Esophagus squamous epithelium (tissue), 5 donors: ENCODE measurements around the gene SOX1. TPM values are rescaled to one million over a fixed set of nuclear protein-coding genes. Genes with fewer than 3 reads are reported as not detected.

ENCODE experiments used
- DNase-seq: peaks from one replicate; lab custom pipeline; 2025; lab: John Stamatoyannopoulos, UW
- H3K27ac ChIP-seq, 4 donors: fragments of 200-600 bp; sonication (generic); one replicate each; pipeline ENCODE4 v1.5.1; 2016 to 2019; ENCODE audit warnings: mild to moderate bottlenecking in 1 of 4
- H3K27me3 ChIP-seq, 4 donors: fragments of 200-600 bp; sonication (generic); 1 replicate in 3 of 4; 2 replicates in 1 of 4; pipeline versions ENCODE4 v1.5.1 to v1.6.0; 2017 to 2021; ENCODE audit warnings: antibody characterized with exemption in 1 of 4
- H3K36me3 ChIP-seq, 3 donors: fragments of 200-600 bp; sonication (generic); one replicate each; pipeline ENCODE4 v1.5.1; 2016 to 2019
- H3K4me1 ChIP-seq, 3 donors: fragments of 200-600 bp; sonication (generic); one replicate each; pipeline ENCODE4 v1.5.1; 2017 to 2019
- H3K4me3 ChIP-seq, 4 donors: fragments of 200-600 bp; sonication (generic); 1 replicate in 3 of 4; 2 replicates in 1 of 4; pipeline ENCODE4 v1.5.1; 2016 to 2019; ENCODE audit warnings: mild to moderate bottlenecking in 2 of 4, moderate library complexity in 1 of 4
- H3K9me3 ChIP-seq, 3 donors: fragments of 200-600 bp; sonication (generic); one replicate each; pipeline ENCODE4 v1.5.1; 2016 to 2019
- CTCF ChIP-seq, 6 experiments: fragments of 450-650 bp in 4 of 6; fragments of 200-600 bp in 2 of 6; sonication (generic) in 2 of 6; IDR thresholded peaks; one replicate each; pipeline ENCODE4 v1.5.1; 2016 to 2019; ENCODE audit warnings: antibody characterized with exemption in 6 of 6, mild to moderate bottlenecking in 4 of 6, moderate library complexity in 4 of 6
- POLR2A ChIP-seq, 4 donors: fragments of 450-650 bp; IDR thresholded peaks; one replicate each; pipeline ENCODE4 v1.6.1; 2017; ENCODE audit warnings: antibody characterized with exemption in 4 of 4, mild to moderate bottlenecking in 4 of 4, moderate library complexity in 3 of 4
- WGBS, 2 donors: methylation state at CpG; one replicate each; pipeline ENCODE4 v1.1.5; 2018; 5-methylcytosine and 5-hydroxymethylcytosine counted together
- intact Hi-C: fragments of 100-400 bp; cut with DNase I; formaldehyde crosslinking; loops from one replicate; pipeline ENCODE4 v1.15.0; 2022
- total RNA-seq, 4 donors: library from RNA; depleted of rRNA; stranded (reverse); fragments of >200 nt; gene quantifications; one replicate each; pipeline ENCODE4 v1.1.0, GENCODE V29; 2016
- donor health status: DM: yes; HTN: yes; CAD: no.

SOX1 gene
- total RNA-seq, 4 donors from 2014 or later: 0.19 TPM; not detected in 3

- no peak for DNase-seq
- Histone ChIP-seq H3K27me3 (peaks cover 0 to 95% (median 3%) of the 10 kb centered on the region in 4 donors), H3K27ac (no peak overlapping the region), H3K9me3 (no peaks in the 10 kb centered on the region), H3K36me3 (no peaks in the 10 kb centered on the region), H3K4me3 (no peak overlapping the region), H3K4me1 (no peaks in the 10 kb centered on the region)
- intact Hi-C loops: no loop called here
- TF ChIP-seq POLR2A (IDR thresholded peaks at IDR 0.05): no peak
- WGBS, 2 donors: 79 to 84% methylated on average over 14 to 15 of the region's 15 CpGs
These were observed 45.8 kb downstream of the SOX1 start for GRCh38 chr13:112112534-112113276.

GRCh38 chr13:112113348-112113747 lies 46.4 kb downstream of the SOX1 start:
- Histone ChIP-seq H3K27me3 (peaks cover 0 to 95% (median 3%) of the 10 kb centered on the region in 4 donors), H3K9me3 (no peaks in the 10 kb centered on the region)

GRCh38 chr13:112113851-112114250 lies 46.9 kb downstream of the SOX1 start:
- no peaks in the 10 kb centered on the region for H3K9me3 ChIP-seq
- H3K4me1 ChIP-seq: no peaks in the 10 kb centered on the region
- TF ChIP-seq POLR2A (IDR thresholded peaks at IDR 0.05) (no peak), CTCF (IDR thresholded peaks at IDR 0.05) (no peak)
- peaks cover 0 to 95% (median 3%) of the 10 kb centered on the region in 4 donors for H3K27me3 ChIP-seq
- no peak overlapping the region for H3K27ac ChIP-seq
- intact Hi-C loops: no loop called here
- H3K4me3 ChIP-seq: no peak overlapping the region
- DNase-seq: no peak
- 61 to 66% methylated on average over 3 to 4 of the region's 4 CpGs for WGBS, 2 donors
- H3K36me3 ChIP-seq: no peaks in the 10 kb centered on the region

More at GRCh38 chr13:112113348-112113747, 46.4 kb downstream of the SOX1 start:
- WGBS, 2 donors: 63 to 70% methylated on average over 7 of the region's 7 CpGs
- no peaks in the 10 kb centered on the region for H3K4me1 ChIP-seq
- H3K27ac ChIP-seq: no peak overlapping the region
- intact Hi-C loops: no loop called here
- no peak for DNase-seq
- no peak for TF ChIP-seq CTCF (IDR thresholded peaks at IDR 0.05)
- TF ChIP-seq POLR2A (IDR thresholded peaks at IDR 0.05): no peak
- H3K36me3 ChIP-seq: no peaks in the 10 kb centered on the region
- no peak overlapping the region for H3K4me3 ChIP-seq

GRCh38 chr13:112114391-112114790 lies 47.4 kb downstream of the SOX1 start:
- peaks cover 0 to 95% (median 3%) of the 10 kb centered on the region in 4 donors for H3K27me3 ChIP-seq
- WGBS, 2 donors: 66 to 70% methylated on average over 9 to 11 of the region's 11 CpGs
- H3K4me3 ChIP-seq: no peak overlapping the region
- no peak for DNase-seq
- no peaks in the 10 kb centered on the region for H3K4me1 ChIP-seq
- no peak for TF ChIP-seq POLR2A (IDR thresholded peaks at IDR 0.05)
- no peak for TF ChIP-seq CTCF (IDR thresholded peaks at IDR 0.05)
- H3K36me3 ChIP-seq: no peaks in the 10 kb centered on the region
- no peak overlapping the region for H3K27ac ChIP-seq
- intact Hi-C loops: no loop called here
- no peaks in the 10 kb centered on the region for H3K9me3 ChIP-seq

GRCh38 chr13:112115403-112116091 lies 48.6 kb downstream of the SOX1 start:
- no peak for DNase-seq
- WGBS, 2 donors: 62 to 73% methylated on average over 14 to 18 of the region's 20 CpGs
- Histone ChIP-seq H3K27ac (no peak overlapping the region), H3K4me3 (no peak overlapping the region), H3K9me3 (no peaks in the 10 kb centered on the region), H3K27me3 (peaks cover 0 to 84% (median 0%) of the 10 kb centered on the region in 4 donors), H3K4me1 (no peaks in the 10 kb centered on the region), H3K36me3 (no peaks in the 10 kb centered on the region)
- intact Hi-C loops: no loop called here
- no peak for TF ChIP-seq CTCF (IDR thresholded peaks at IDR 0.05)
- TF ChIP-seq POLR2A (IDR thresholded peaks at IDR 0.05): no peak
